Karpas-422 (cell line): Measurements from ENCODE around the gene FUBP3. TPM values are rescaled to one million over a fixed set of nuclear protein-coding genes. Genes with fewer than 3 reads are reported as not detected.

Experiments used
- DNase-seq: peaks from one replicate; pipeline ENCODE4 v3.0.0-alpha.2; 2015
- H2AFZ ChIP-seq: fragments of 200-600 bp; sonication (generic); 2 replicates; pipeline ENCODE4 v1.6.1; 2014; ENCODE audit warnings: antibody characterized with exemption, low read length, mixed read lengths
- H3K27ac ChIP-seq: fragments of 200-600 bp; sonication (generic); 2 replicates; pipeline ENCODE4 v1.5.1; 2014; ENCODE audit warnings: mild to moderate bottlenecking, low read length, moderate library complexity
- H3K27me3 ChIP-seq: fragments of 200-600 bp; sonication (generic); 2 replicates; pipeline ENCODE4 v1.6.1; 2014; ENCODE audit warnings: low read length, mixed read lengths
- H3K36me3 ChIP-seq: fragments of 200-600 bp; sonication (generic); 2 replicates; pipeline ENCODE4 v1.6.1; 2014; ENCODE audit warnings: low read length, mixed read lengths; ENCODE audit not compliant: insufficient read depth
- H3K4me1 ChIP-seq: fragments of 200-600 bp; sonication (generic); 2 replicates; pipeline ENCODE4 v1.6.1; 2014; ENCODE audit warnings: mild to moderate bottlenecking, low read length, mixed read lengths
- H3K4me2 ChIP-seq: fragments of 200-600 bp; sonication (generic); 2 replicates; pipeline ENCODE4 v1.6.1; 2014; ENCODE audit warnings: low read length, low read depth, mild to moderate bottlenecking; ENCODE audit not compliant: poor library complexity, severe bottlenecking
- H3K4me3 ChIP-seq: fragments of 200-600 bp; sonication (generic); 2 replicates; pipeline ENCODE4 v1.5.1; 2014; ENCODE audit warnings: mild to moderate bottlenecking, antibody characterized with exemption, low read length, mixed read lengths
- H3K79me2 ChIP-seq: fragments of 200-600 bp; sonication (generic); 2 replicates; pipeline ENCODE4 v1.6.1; 2014; ENCODE audit warnings: mild to moderate bottlenecking, low read length, mixed read lengths
- H3K9ac ChIP-seq: fragments of 200-600 bp; sonication (generic); 2 replicates; pipeline ENCODE4 v1.6.0; 2014; ENCODE audit warnings: low read length
- H3K9me2 ChIP-seq: fragments of 200-600 bp; sonication (generic), shearing (Covaris generic); replicated peaks from 2 replicates; pipeline ENCODE4 v1.6.0; 2014; ENCODE audit warnings: mild to moderate bottlenecking, low read length, moderate library complexity; ENCODE audit not compliant: insufficient read depth
- H3K9me3 ChIP-seq: fragments of 300-700, 200-600 bp; sonication (generic); 2 replicates; pipeline ENCODE4 v1.6.1; 2014; ENCODE audit warnings: low read length, mixed read lengths
- H4K20me1 ChIP-seq: fragments of 200-600 bp; sonication (generic); 2 replicates; pipeline ENCODE4 v1.6.1; 2014; ENCODE audit warnings: mild to moderate bottlenecking, antibody characterized with exemption, low read length, low read depth; ENCODE audit not compliant: insufficient read depth
- total RNA-seq: library from RNA; depleted of rRNA; stranded (reverse); fragments of >200 nt; shearing (Covaris generic); gene quantifications from 2 replicates; pipeline ENCODE4 v1.2.3, GENCODE V29; 2014; ENCODE audit warnings: low replicate concordance

The FUBP3 gene
- total RNA-seq, 1 experiment from 2014 or later = 31.2 TPM

DNA sequence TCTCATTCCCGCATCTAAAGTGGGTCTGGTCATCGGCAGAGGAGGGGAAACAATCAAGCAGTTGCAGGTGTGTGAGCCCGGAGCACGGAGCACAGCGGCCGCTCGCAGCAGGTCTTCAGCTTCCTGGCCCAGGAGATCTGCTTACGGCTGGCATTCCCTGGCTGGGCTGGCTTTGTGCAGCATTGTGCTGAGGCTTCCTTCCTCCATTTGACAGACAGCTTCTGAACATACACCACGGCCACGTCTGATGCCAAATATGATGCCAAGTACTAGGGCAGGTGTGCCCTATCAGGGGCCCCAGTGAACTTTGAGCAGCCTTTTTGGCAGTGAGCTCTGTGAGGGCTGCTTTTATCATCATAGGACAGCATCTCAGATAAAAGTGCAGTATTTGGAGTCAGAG is 37.1 kb downstream of the FUBP3 start:
- H3K4me2 ChIP-seq = no peak overlapping the region
- no peaks in the 10 kb centered on the region for H3K9me3 ChIP-seq
- H3K9me2 ChIP-seq = no peaks in the 10 kb centered on the region
- no peak overlapping the region for H3K9ac ChIP-seq
- H4K20me1 ChIP-seq = no peaks in the 10 kb centered on the region
- DNase-seq = no peak
- H3K4me1 ChIP-seq = no peaks in the 10 kb centered on the region
- H3K4me3 ChIP-seq = no peak overlapping the region
- no peaks in the 10 kb centered on the region for H3K79me2 ChIP-seq
- no peak overlapping the region for H2AFZ ChIP-seq
- no peaks in the 10 kb centered on the region for H3K27me3 ChIP-seq
- H3K36me3 ChIP-seq = peaks cover 46% of the 10 kb centered on the region; the same call in 1 of the 2 replicates
- no peak overlapping the region for H3K27ac ChIP-seq

DNA sequence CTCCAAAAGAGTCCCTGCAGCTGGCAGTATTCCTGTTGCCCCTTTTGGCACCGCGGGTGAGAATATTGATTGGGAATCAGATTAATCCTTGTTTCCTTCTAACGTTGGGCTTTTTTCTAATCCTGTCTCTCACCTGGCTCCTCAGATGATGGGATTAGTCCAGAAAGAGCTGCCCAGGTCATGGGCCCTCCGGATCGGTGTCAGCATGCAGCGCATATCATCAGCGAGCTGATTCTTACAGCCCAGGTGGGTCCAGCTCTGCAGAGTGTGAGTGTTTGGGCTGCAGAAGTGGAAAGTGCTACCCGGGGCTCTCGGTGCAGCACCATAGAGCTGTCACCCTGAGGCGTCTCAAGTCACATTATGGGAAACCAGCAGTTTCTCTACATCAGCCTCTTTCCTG is 44.1 kb downstream of the FUBP3 start:
- H3K4me2 ChIP-seq = no peak overlapping the region
- H3K79me2 ChIP-seq = no peaks in the 10 kb centered on the region
- peaks cover 23% of the 10 kb centered on the region; the same call in 1 of the 2 replicates for H3K36me3 ChIP-seq
- no peaks in the 10 kb centered on the region for H3K9me2 ChIP-seq
- no peak overlapping the region for H3K27ac ChIP-seq
- H3K9me3 ChIP-seq = no peaks in the 10 kb centered on the region
- H3K27me3 ChIP-seq = no peaks in the 10 kb centered on the region
- H2AFZ ChIP-seq = no peak overlapping the region
- no peak overlapping the region for H3K4me3 ChIP-seq
- DNase-seq = no peak
- no peaks in the 10 kb centered on the region for H4K20me1 ChIP-seq
- no peaks in the 10 kb centered on the region for H3K4me1 ChIP-seq
- no peak overlapping the region for H3K9ac ChIP-seq

DNA sequence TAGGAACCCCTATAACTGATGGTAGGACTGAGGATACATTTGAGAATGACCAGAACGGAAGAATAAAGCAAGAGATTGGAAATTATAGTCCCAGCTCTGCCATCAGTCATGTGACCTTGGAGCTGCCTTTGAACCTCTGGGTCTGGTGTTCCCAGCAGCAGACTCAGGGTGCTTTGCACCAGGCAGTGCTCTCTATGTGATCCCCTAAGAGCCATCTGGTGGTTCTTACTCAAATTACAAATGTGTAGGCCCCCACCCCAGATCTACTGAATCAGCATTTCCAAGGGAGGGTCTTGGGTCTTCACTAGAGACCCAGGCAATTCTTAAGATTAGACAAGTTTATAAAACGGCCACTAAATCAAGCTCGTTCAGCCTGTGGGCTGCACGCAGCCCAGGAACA is 44.8 kb downstream of the FUBP3 start:
- Histone ChIP-seq H3K4me3 (no peak overlapping the region), H3K4me1 (no peaks in the 10 kb centered on the region), H3K9ac (no peak overlapping the region), H3K36me3 (peaks cover 23% of the 10 kb centered on the region; the same call in 1 of the 2 replicates), H4K20me1 (no peaks in the 10 kb centered on the region), H3K9me3 (no peaks in the 10 kb centered on the region), H3K4me2 (no peak overlapping the region), H2AFZ (no peak overlapping the region), H3K9me2 (no peaks in the 10 kb centered on the region), H3K79me2 (no peaks in the 10 kb centered on the region), H3K27me3 (no peaks in the 10 kb centered on the region), H3K27ac (no peak overlapping the region)
- DNase-seq = no peak

DNA sequence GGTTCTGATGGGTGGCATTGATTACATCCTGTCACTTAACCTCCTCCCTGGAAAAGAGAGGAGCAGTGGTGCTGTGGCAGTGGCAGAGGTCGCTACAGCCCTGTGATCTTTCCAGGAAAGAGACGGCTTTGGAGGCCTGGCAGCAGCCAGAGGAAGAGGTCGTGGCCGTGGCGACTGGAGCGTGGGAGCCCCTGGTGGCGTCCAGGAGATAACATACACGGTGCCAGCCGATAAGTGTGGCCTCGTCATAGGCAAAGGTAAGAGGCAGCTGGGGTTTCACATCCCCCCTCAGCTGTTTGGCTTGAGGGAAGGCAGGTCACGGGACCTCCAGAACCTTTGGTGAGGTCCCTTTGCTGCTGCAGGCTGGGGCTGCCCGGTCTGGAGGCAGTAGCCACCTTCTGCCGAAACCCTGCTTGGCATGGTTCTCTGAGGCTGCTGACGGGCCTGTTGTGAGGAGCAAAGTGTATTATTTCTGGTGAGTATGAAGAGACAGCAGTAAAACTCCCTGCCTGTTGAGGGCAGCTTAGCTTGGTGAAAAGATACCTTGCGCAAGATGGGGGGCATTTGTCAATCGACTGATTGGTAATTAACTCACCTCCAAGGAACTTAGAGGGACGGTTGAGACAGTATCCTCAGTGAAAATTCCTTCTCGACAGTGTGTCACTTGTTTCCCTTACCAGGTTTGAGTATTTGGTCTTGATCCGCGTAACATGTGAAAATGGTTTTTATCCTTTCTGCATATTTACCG is 47.0 kb downstream of the FUBP3 start:
- Histone ChIP-seq H3K9me3 (no peaks in the 10 kb centered on the region), H3K4me2 (no peak overlapping the region), H3K9me2 (no peaks in the 10 kb centered on the region), H3K27me3 (no peaks in the 10 kb centered on the region), H3K9ac (no peak overlapping the region), H3K36me3 (0 out of 2 replicates have a peak, but pooled peaks cover 2% of the 10 kb centered on the region), H3K4me1 (no peaks in the 10 kb centered on the region), H3K27ac (no peak overlapping the region), H3K79me2 (no peaks in the 10 kb centered on the region), H4K20me1 (0 out of 2 replicates have a peak, but pooled peaks cover 2% of the 10 kb centered on the region), H3K4me3 (no peak overlapping the region), H2AFZ (no peak overlapping the region)
- DNase-seq = no peak

DNA sequence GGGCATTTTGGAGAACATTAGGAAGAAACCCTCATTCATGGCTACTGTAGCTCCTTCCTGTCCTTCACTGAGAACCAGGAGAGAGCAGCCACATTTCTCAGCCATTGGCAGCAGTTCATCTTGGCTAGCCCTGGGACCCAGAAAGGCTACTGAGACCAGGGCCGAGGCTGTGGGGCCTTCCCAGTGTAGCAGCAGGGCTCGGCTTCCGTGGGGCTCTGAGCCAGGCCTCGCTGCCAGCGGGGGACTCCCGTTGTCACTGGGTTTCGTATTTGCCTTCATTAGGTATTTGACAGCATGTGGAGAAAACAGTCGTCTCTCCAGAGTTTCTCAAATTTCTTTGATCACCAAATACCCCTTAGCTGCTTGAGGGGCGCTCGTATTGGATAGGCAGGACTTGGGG is 47.7 kb downstream of the FUBP3 start:
- no peak overlapping the region for H3K4me3 ChIP-seq
- no peaks in the 10 kb centered on the region for H3K4me1 ChIP-seq
- H3K27ac ChIP-seq = no peak overlapping the region
- H3K9me2 ChIP-seq = no peaks in the 10 kb centered on the region
- H4K20me1 ChIP-seq = 0 out of 2 replicates have a peak, but pooled peaks cover 2% of the 10 kb centered on the region
- no peaks in the 10 kb centered on the region for H3K27me3 ChIP-seq
- 0 out of 2 replicates have a peak, but pooled peaks cover 2% of the 10 kb centered on the region for H3K36me3 ChIP-seq
- H3K79me2 ChIP-seq = no peaks in the 10 kb centered on the region
- no peaks in the 10 kb centered on the region for H3K9me3 ChIP-seq
- no peak overlapping the region for H2AFZ ChIP-seq
- no peak overlapping the region for H3K4me2 ChIP-seq
- no peak for DNase-seq
- no peak overlapping the region for H3K9ac ChIP-seq

DNA sequence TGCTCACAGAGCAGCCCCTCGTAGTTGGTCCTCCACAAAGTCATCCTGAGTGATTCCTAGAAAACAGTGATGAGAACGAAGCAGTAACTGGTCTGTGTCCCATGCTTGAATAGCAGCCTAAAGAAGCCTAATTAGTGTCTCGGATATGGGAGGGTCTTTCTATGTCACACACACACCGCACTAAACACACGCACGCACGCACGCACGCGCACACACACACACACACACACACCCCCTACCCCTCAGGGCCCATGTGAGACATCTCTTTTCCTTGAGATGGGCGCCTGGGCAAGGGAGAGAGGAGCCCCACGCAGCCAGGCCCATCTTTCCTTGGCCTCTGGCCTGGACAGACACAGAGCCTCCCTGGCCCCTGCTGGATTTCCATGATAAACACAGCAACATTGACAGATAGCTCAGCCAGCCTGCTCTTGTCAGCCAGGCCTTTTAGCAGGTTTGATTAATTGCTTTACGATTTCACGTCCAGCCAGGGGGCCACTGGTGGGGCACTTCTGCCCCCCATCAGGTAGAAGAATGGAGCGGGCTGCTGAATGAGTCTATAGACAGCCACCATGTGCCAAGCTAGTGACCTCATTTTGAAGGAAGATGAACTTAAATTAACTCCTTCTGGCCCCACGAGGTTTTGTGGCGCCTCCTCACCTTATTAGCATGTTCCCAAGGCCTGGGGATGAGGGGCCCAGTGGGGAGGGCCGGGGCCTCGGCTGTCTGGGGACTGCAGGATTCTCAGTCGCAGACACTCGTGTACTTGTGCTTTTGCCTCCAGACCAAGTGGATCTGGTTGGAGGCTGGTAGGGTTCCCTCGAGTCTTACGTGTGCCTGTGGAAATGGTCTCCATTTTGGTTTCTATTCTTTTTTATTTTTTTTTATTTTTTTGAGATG is 48.8 kb downstream of the FUBP3 start:
- Histone ChIP-seq H4K20me1 (0 out of 2 replicates have a peak, but pooled peaks cover 2% of the 10 kb centered on the region), H3K4me2 (no peak overlapping the region), H2AFZ (no peak overlapping the region), H3K9me3 (no peaks in the 10 kb centered on the region), H3K27ac (no peak overlapping the region), H3K4me3 (no peak overlapping the region), H3K9ac (no peak overlapping the region), H3K79me2 (no peaks in the 10 kb centered on the region), H3K27me3 (no peaks in the 10 kb centered on the region), H3K9me2 (no peaks in the 10 kb centered on the region), H3K36me3 (0 out of 2 replicates have a peak, but pooled peaks cover 2% of the 10 kb centered on the region), H3K4me1 (no peaks in the 10 kb centered on the region)
- no peak for DNase-seq

DNA sequence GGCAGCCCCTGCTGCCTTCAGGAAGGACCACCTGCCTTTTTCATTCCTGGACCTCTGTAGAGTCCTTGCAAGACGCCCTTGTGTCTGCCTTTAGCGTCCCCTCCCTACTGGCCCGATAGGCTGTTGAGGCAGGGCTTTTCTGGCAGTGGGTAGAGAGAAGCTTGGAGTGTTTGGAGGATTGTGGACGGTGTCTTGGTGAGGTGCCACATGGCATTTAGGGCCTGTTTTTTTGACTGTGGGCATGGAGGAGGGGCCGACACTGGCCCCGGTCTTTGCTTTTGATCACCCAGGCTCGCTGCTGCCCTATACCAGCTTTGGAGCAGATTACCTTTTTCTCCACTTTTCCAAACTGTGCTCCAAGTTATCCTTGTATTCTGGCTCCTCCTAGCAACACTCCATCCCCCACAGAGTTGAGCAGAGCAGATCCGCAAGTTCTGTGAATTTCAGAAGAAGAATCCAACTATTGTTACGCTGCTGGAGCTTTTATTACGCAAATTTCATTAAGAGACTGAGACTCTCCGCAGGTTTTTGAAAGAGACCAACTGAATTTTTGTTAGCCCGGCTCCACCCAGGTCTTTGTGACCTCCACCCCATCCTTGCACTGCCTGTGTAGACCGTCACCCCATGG is 50.2 kb downstream of the FUBP3 start:
- no peak overlapping the region for H3K27ac ChIP-seq
- 0 out of 2 replicates have a peak, but pooled peaks cover 2% of the 10 kb centered on the region for H3K36me3 ChIP-seq
- no peaks in the 10 kb centered on the region for H3K4me1 ChIP-seq
- H2AFZ ChIP-seq = no peak overlapping the region
- H3K9me2 ChIP-seq = no peaks in the 10 kb centered on the region
- H3K4me2 ChIP-seq = no peak overlapping the region
- H3K79me2 ChIP-seq = no peaks in the 10 kb centered on the region
- H3K4me3 ChIP-seq = no peak overlapping the region
- 0 out of 2 replicates have a peak, but pooled peaks cover 2% of the 10 kb centered on the region for H4K20me1 ChIP-seq
- H3K9me3 ChIP-seq = no peaks in the 10 kb centered on the region
- no peak for DNase-seq
- H3K9ac ChIP-seq = no peak overlapping the region
- H3K27me3 ChIP-seq = no peaks in the 10 kb centered on the region

- no peaks in the 10 kb centered on the region for H3K4me1 ChIP-seq
- H3K9ac ChIP-seq = no peak overlapping the region
- H3K79me2 ChIP-seq = no peaks in the 10 kb centered on the region
- no peaks in the 10 kb centered on the region for H3K27me3 ChIP-seq
- H3K4me3 ChIP-seq = no peak overlapping the region
- DNase-seq = no peak
- H3K4me2 ChIP-seq = no peak overlapping the region
- no peak overlapping the region for H3K27ac ChIP-seq
- H3K9me3 ChIP-seq = no peaks in the 10 kb centered on the region
- H4K20me1 ChIP-seq = 0 out of 2 replicates have a peak, but pooled peaks cover 2% of the 10 kb centered on the region
- 0 out of 2 replicates have a peak, but pooled peaks cover 2% of the 10 kb centered on the region for H3K36me3 ChIP-seq
- no peaks in the 10 kb centered on the region for H3K9me2 ChIP-seq
- no peak overlapping the region for H2AFZ ChIP-seq
Measured at GRCh38 chr9:130630071-130630450, 50.7 kb downstream of the FUBP3 start.
